ENCODE results near the gene NBDY. TPM values are rescaled to one million over a fixed set of nuclear protein-coding genes. Genes with fewer than 3 reads are reported as not detected.
"Not testable (repeated sequence)": the region's sequence is repeated elsewhere in the genome, so short reads cannot be mapped to it uniquely, and the experiment has no call there.

Gene NBDY
- total RNA-seq, 1 donor from 2014 or later: 13.8 TPM

- no peaks in the 10 kb centered on the region for H3K27me3 ChIP-seq
- peak overlapping the region in 1 of 2 donors; percentile 13 for H3K4me3 ChIP-seq
- H3K4me1 ChIP-seq: peaks cover 47% of the 10 kb centered on the region
- DNase-seq (ENCODE audit: extremely low spot score in 2 of 2): peak; percentile 61 to 88
- H3K36me3 ChIP-seq: no peaks in the 10 kb centered on the region
- H3K27ac ChIP-seq: peak overlapping the region; percentile 86
- TF ChIP-seq POLR2AphosphoS5 (IDR thresholded peaks at IDR 0.05; ENCODE audit: insufficient read depth in 1 of 2, low read depth in 1 of 2) (no peak), CTCF (IDR thresholded peaks at IDR 0.05) (no peak), POLR2A (IDR thresholded peaks at IDR 0.05) (no peak)
- no peaks in the 10 kb centered on the region for H3K9me3 ChIP-seq
- intact Hi-C loops (cut with DNase I): no loop called here
Observed at GRCh38 chrX:56764975-56765791, 36.1 kb downstream of the NBDY start.

GRCh38 chrX:56765811-56766553 is 36.9 kb downstream of the NBDY start:
- H3K27ac ChIP-seq: peak overlapping the region; percentile 21
- peak in 1 of 2 donors; percentile 70 for DNase-seq (ENCODE audit: extremely low spot score in 2 of 2)
- no peak for TF ChIP-seq CTCF (IDR thresholded peaks at IDR 0.05)
- no peak for TF ChIP-seq POLR2A (IDR thresholded peaks at IDR 0.05)
- no peaks in the 10 kb centered on the region for H3K27me3 ChIP-seq
- intact Hi-C loops (cut with DNase I): no loop called here
- no peak overlapping the region for H3K4me3 ChIP-seq
- H3K4me1 ChIP-seq: peaks cover 47% of the 10 kb centered on the region
- H3K9me3 ChIP-seq: no peaks in the 10 kb centered on the region
- H3K36me3 ChIP-seq: no peaks in the 10 kb centered on the region

- peak; percentile 58 to 86 for DNase-seq (ENCODE audit: extremely low spot score in 2 of 2)
- Histone ChIP-seq H3K27me3 (no peaks in the 10 kb centered on the region), H3K9me3 (no peaks in the 10 kb centered on the region), H3K4me3 (peak overlapping the region; percentile 50 to 57), H3K4me1 (peaks cover 39% of the 10 kb centered on the region), H3K27ac (peak overlapping the region; percentile 73), H3K36me3 (no peaks in the 10 kb centered on the region)
- TF ChIP-seq POLR2A (IDR thresholded peaks at IDR 0.05) (no peak), POLR2AphosphoS5 (IDR thresholded peaks at IDR 0.05; ENCODE audit: insufficient read depth in 1 of 2, low read depth in 1 of 2) (no peak), CTCF (IDR thresholded peaks at IDR 0.05) (no peak)
- intact Hi-C loops (cut with DNase I): no loop called here
Observed at GRCh38 chrX:56766554-56767347, 37.7 kb downstream of the NBDY start.

GRCh38 chrX:56767348-56768119 is 38.5 kb downstream of the NBDY start:
- Histone ChIP-seq H3K27ac (peak overlapping the region; percentile 73), H3K4me1 (peaks cover 35% of the 10 kb centered on the region), H3K4me3 (peak overlapping the region; percentile 50 to 57)
- H3K9me3 ChIP-seq; H3K36me3 ChIP-seq; H3K27me3 ChIP-seq; intact Hi-C loops (cut with DNase I): not testable (repeated sequence)
- TF ChIP-seq CTCF (IDR thresholded peaks at IDR 0.05): peak in 1 of 3 experiments; percentile 34
- peak in 1 of 2 donors; percentile 64 for TF ChIP-seq POLR2AphosphoS5 (IDR thresholded peaks at IDR 0.05; ENCODE audit: insufficient read depth in 1 of 2, low read depth in 1 of 2)
- DNase-seq (ENCODE audit: extremely low spot score in 2 of 2): peak in 1 of 2 donors; percentile 74

- H3K36me3 ChIP-seq; H3K9me3 ChIP-seq; H3K4me3 ChIP-seq; H3K27me3 ChIP-seq; H3K27ac ChIP-seq; DNase-seq (ENCODE audit: extremely low spot score in 2 of 2); intact Hi-C loops (cut with DNase I): not testable (repeated sequence)
- H3K4me1 ChIP-seq: peaks cover 28% of the 10 kb centered on the region
Observed at GRCh38 chrX:56768120-56768660, 39.1 kb downstream of the NBDY start.

GRCh38 chrX:56772675-56773521 is 43.9 kb downstream of the NBDY start:
- H3K9me3 ChIP-seq; H3K4me1 ChIP-seq; H3K4me3 ChIP-seq; intact Hi-C loops (cut with DNase I); H3K27ac ChIP-seq; H3K36me3 ChIP-seq; DNase-seq (ENCODE audit: extremely low spot score in 2 of 2); H3K27me3 ChIP-seq: not testable (repeated sequence)
